Endothelial cell (in vitro differentiated cells): ENCODE results near the gene CTSK. TPM values are rescaled to one million over a fixed set of nuclear protein-coding genes. Genes with fewer than 3 reads are reported as not detected.
"Not testable (repeated sequence)": the region's sequence is repeated elsewhere in the genome, so short reads cannot be mapped to it uniquely, and the experiment has no call there.

Experiments
- DNase-seq: peaks from one replicate; pipeline ENCODE4 v3.0.0; 2021; ENCODE audit warnings: low spot score
- H3K27ac Mint-ChIP-seq: one replicate; pipeline ENCODE4 v1.8.0; 2021; ENCODE audit warnings: mixed read lengths, inconsistent platforms; ENCODE audit not compliant: unreplicated experiment
- H3K27me3 Mint-ChIP-seq: one replicate; pipeline ENCODE4 v1.8.0; 2021; ENCODE audit warnings: mild to moderate bottlenecking, moderate library complexity, mixed read lengths, inconsistent platforms; ENCODE audit not compliant: unreplicated experiment
- H3K36me3 Mint-ChIP-seq: one replicate; pipeline ENCODE4 v1.8.0; 2021; ENCODE audit warnings: mild to moderate bottlenecking, low read depth, mixed read lengths, inconsistent platforms; ENCODE audit not compliant: unreplicated experiment
- H3K4me1 Mint-ChIP-seq: one replicate; pipeline ENCODE4 v1.8.0; 2021; ENCODE audit warnings: mild to moderate bottlenecking, mixed read lengths, inconsistent platforms; ENCODE audit not compliant: unreplicated experiment
- H3K4me3 Mint-ChIP-seq: one replicate; pipeline ENCODE4 v1.8.0; 2021; ENCODE audit warnings: mild to moderate bottlenecking, mixed read lengths, inconsistent platforms; ENCODE audit not compliant: unreplicated experiment
- H3K9me3 Mint-ChIP-seq: one replicate; pipeline ENCODE4 v1.8.0; 2021; ENCODE audit warnings: mixed read lengths, inconsistent platforms; ENCODE audit not compliant: unreplicated experiment
- CTCF ChIP-seq: fragments of 200-600 bp; sonication (generic); IDR thresholded peaks from one replicate; pipeline ENCODE4 v1.5.0; 2021; ENCODE audit warnings: antibody characterized with exemption; ENCODE audit not compliant: unreplicated experiment
- total RNA-seq: library from RNA; stranded (reverse); fragmentation: NEBNext Ultra II Directional; extraction: Animal tissue kit (Norgen Biotek cat#: 25700); gene quantifications from one replicate; pipeline ENCODE4 v1.2.1, GENCODE V29; 2021; ENCODE audit not compliant: unreplicated experiment

Gene CTSK
- total RNA-seq, 1 donor from 2014 or later = 110 TPM

DNA sequence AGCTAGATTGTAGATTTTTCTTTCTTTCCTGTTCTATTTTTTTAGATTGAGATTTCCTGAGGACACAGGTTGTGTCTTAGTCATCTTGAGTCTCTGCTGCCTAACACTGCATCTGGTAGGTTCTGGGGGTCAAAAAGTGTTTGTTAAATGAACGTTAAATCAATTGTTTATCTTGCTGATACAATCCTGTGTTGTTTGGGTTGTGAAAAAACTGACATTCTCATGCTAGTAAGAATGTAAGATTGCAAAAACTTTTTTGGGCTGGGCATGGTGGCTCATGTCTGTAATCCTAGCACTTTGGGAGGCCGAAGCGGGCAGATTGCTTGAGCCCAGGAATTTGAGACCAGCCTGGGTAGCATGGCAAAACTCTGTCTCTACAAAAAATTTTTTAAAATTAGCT, 3.4 kb downstream of the CTSK start:
- Mint-ChIP-seq H3K27ac (peak overlapping the region; percentile 2), H3K4me1 (peaks cover 55% of the 10 kb centered on the region), H3K9me3 (no peaks in the 10 kb centered on the region), H3K36me3 (peaks cover 12% of the 10 kb centered on the region), H3K4me3 (no peak overlapping the region), H3K27me3 (peaks cover 5% of the 10 kb centered on the region)
- no peak for DNase-seq
- TF ChIP-seq CTCF = no peak

DNA sequence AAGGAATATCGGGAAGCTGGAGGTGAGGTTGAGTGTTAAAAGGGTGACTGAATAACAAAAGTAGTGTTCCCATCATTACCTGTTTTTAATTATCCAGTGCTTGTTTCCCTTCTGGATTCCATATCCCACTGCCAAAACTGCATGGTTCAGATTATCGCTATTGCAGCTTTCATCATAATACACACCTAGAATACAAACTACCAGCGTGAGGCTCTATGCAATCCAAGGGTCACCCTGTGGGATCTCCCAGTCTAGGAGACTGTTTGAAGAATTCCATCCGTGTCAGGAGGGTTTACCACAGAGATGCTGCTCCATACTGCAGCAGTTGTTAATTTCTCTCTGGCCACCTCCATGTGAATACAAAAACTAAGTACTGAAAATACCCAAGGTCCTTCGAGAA, 9.0 kb downstream of the CTSK start:
- H3K4me1 Mint-ChIP-seq = peaks cover 8% of the 10 kb centered on the region
- peaks cover 42% of the 10 kb centered on the region for H3K36me3 Mint-ChIP-seq
- TF ChIP-seq CTCF = no peak
- H3K9me3 Mint-ChIP-seq = no peaks in the 10 kb centered on the region
- no peak overlapping the region for H3K27ac Mint-ChIP-seq
- DNase-seq = no peak
- H3K4me3 Mint-ChIP-seq = peak overlapping the region; percentile 15
- H3K27me3 Mint-ChIP-seq = no peaks in the 10 kb centered on the region

GRCh38 chr1:150798525-150798924, 9.5 kb downstream of the CTSK start:
- H3K4me1 Mint-ChIP-seq = peaks cover 4% of the 10 kb centered on the region
- no peaks in the 10 kb centered on the region for H3K9me3 Mint-ChIP-seq
- peak overlapping the region; percentile 15 for H3K4me3 Mint-ChIP-seq
- TF ChIP-seq CTCF = no peak
- no peak overlapping the region for H3K27ac Mint-ChIP-seq
- H3K27me3 Mint-ChIP-seq = no peaks in the 10 kb centered on the region
- DNase-seq = no peak
- H3K36me3 Mint-ChIP-seq = peaks cover 41% of the 10 kb centered on the region

GRCh38 chr1:150796374-150796773, 11.7 kb downstream of the CTSK start:
- TF ChIP-seq CTCF = no peak

DNA sequence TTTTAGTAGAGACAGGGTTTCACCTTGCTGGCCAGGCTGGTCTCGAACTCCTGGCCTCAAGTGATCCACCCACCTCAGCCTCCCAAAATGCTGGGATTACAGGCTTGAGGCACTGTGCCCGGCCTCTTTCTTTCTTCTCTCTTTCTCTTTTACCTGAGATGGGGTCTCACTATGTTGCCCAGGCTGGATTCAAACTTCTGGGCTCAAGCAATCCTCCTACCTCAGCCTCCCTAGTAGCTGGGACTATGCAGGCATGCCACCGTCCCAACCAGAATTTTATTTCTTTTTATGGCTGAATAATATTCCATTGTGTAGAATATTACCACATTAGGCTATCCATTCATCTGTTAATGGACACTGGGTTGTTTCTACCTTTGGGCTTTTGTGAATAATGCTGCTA, 14.3 kb downstream of the CTSK start:
- H3K27me3 Mint-ChIP-seq, H3K4me1 Mint-ChIP-seq: not testable (repeated sequence)
- peaks cover 32% of the 10 kb centered on the region for H3K36me3 Mint-ChIP-seq

More at GRCh38 chr1:150796374-150796773, 11.7 kb downstream of the CTSK start:
- no peaks in the 10 kb centered on the region for H3K9me3 Mint-ChIP-seq
- H3K36me3 Mint-ChIP-seq = peaks cover 38% of the 10 kb centered on the region
- no peak overlapping the region for H3K27ac Mint-ChIP-seq
- no peaks in the 10 kb centered on the region for H3K4me1 Mint-ChIP-seq
- H3K4me3 Mint-ChIP-seq = peak overlapping the region; percentile 52
- H3K27me3 Mint-ChIP-seq = no peaks in the 10 kb centered on the region
- DNase-seq = no peak

DNA sequence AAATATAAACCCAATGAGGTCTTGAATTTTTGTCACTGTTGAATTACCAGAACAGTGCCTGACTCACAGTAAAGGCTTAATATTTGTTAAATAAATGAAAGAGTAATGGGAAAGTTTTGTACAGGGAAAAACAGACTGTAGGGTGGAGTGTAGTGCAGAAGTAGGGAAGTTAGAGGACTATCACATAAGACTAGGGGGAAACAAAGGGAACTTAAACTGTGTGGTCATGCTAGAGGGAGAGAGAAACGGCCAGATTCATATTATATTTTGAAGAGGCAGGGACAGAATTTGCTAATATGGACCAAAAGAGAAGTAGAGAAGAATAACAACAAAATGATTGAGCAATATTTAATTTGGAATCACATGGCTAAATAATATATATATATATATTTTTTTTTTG, 14.8 kb downstream of the CTSK start:
- H3K36me3 Mint-ChIP-seq = peaks cover 26% of the 10 kb centered on the region
- H3K9me3 Mint-ChIP-seq = no peaks in the 10 kb centered on the region
- no peak for TF ChIP-seq CTCF
- no peaks in the 10 kb centered on the region for H3K27me3 Mint-ChIP-seq
- no peak overlapping the region for H3K4me3 Mint-ChIP-seq
- H3K27ac Mint-ChIP-seq = no peak overlapping the region
- no peaks in the 10 kb centered on the region for H3K4me1 Mint-ChIP-seq
- no peak for DNase-seq

More for the DNA sequence above, 14.3 kb downstream of the CTSK start:
- H3K9me3 Mint-ChIP-seq, H3K4me3 Mint-ChIP-seq, H3K27ac Mint-ChIP-seq, DNase-seq: not testable (repeated sequence)
